Lower lobe of right lung (tissue), 2 donors: ENCODE results near the gene NINJ2. TPM values are rescaled to one million over a fixed set of nuclear protein-coding genes. Genes with fewer than 3 reads are reported as not detected.

Source experiments
- ATAC-seq, 2 donors: fragments of 200-7000 bp; cut with Tn5 transposase; one replicate each; pipeline ENCODE4 v1.9.1; 2020 to 2022; ENCODE audit warnings: mild to moderate bottlenecking in 2 of 2, moderate library complexity in 2 of 2
- DNase-seq: peaks from one replicate; pipeline ENCODE4 v3.0.0-alpha.2; 2020
- H3K27ac ChIP-seq: fragments of 200-600 bp; one replicate; pipeline ENCODE4 v1.8.0; 2022
- H3K27me3 ChIP-seq: fragments of 200-600 bp; one replicate; pipeline ENCODE4 v1.8.0; 2022; ENCODE audit warnings: low read depth
- H3K36me3 ChIP-seq: fragments of 200-600 bp; one replicate; pipeline ENCODE4 v1.8.0; 2022; ENCODE audit warnings: mild to moderate bottlenecking
- H3K4me1 ChIP-seq: fragments of 200-600 bp; one replicate; pipeline ENCODE4 v1.8.0; 2022
- H3K4me3 ChIP-seq: fragments of 200-600 bp; one replicate; pipeline ENCODE4 v1.8.0; 2022; ENCODE audit warnings: mild to moderate bottlenecking
- H3K9me3 ChIP-seq: fragments of 200-600 bp; one replicate; pipeline ENCODE4 v1.8.0; 2022
- CTCF ChIP-seq: fragments of 200-600 bp; IDR thresholded peaks from one replicate; pipeline ENCODE4 v1.8.0; 2022; ENCODE audit warnings: antibody characterized with exemption, mild to moderate bottlenecking
- intact Hi-C: fragments of 100-400 bp; cut with DNase I; formaldehyde crosslinking; loops from one replicate; pipeline ENCODE4 v1.11.0; 2022
- total RNA-seq: library from RNA; stranded (reverse); fragmentation: NEBNext Ultra II Directional; extraction: Animal tissue kit (Norgen Biotek cat#: 25700); gene quantifications from one replicate; pipeline ENCODE4 v1.2.1, GENCODE V29; 2021
- donor health status: DM: no; HTN: yes; CAD: no; lungs with severe emphysema.

The NINJ2 gene
- total RNA-seq, 1 donor from 2014 or later: 18.1 TPM

- Histone ChIP-seq H3K4me3 (no peak overlapping the region), H3K27ac (no peak overlapping the region), H3K36me3 (no peaks in the 10 kb centered on the region), H3K9me3 (no peaks in the 10 kb centered on the region), H3K4me1 (no peaks in the 10 kb centered on the region), H3K27me3 (no peaks in the 10 kb centered on the region)
- ATAC-seq (no peak), DNase-seq (no peak)
- no peak for TF ChIP-seq CTCF
- intact Hi-C loops: no loop called here
These were observed 145.7 kb downstream of the NINJ2 start for GRCh38 chr12:517538-517937.

Other genes with a start within 250 kb of the NINJ2 start
- 20.6 TPM for gene B4GALNT3, start 203.5 kb downstream of the NINJ2 start, total RNA-seq
- 206 TPM for gene WNK1, start 89.1 kb upstream of the NINJ2 start, total RNA-seq